HepG2 (cell line): ENCODE results near the gene GMPPB.

Experiments
- DNMT3B ChIP-seq: conservative IDR thresholded peaks from 2 replicates; pipeline ENCODE4 v1.6.1; 2016; ENCODE audit warnings: missing biosample characterization, control low read depth
- HNRNPLL ChIP-seq: fragments of 200-400 bp; formaldehyde crosslinking; IDR thresholded peaks from 2 replicates; pipeline ENCODE4 v1.6.1; 2017; ENCODE audit warnings: mild to moderate bottlenecking, low read depth, low read length; ENCODE audit not compliant: poor library complexity, severe bottlenecking
- ZNF138 ChIP-seq: sonication (generic); formaldehyde crosslinking; IDR thresholded peaks from 2 replicates; pipeline ENCODE4 v1.5.0; 2020; ENCODE audit warnings: mild to moderate bottlenecking, low read depth, missing genetic modification reagents
- TF ChIP-seq, protein P1 (sequence below): IDR thresholded peaks from 2 replicates; pipeline ENCODE4 v1.6.1; 2012; ENCODE audit warnings: inconsistent platforms

DNA sequence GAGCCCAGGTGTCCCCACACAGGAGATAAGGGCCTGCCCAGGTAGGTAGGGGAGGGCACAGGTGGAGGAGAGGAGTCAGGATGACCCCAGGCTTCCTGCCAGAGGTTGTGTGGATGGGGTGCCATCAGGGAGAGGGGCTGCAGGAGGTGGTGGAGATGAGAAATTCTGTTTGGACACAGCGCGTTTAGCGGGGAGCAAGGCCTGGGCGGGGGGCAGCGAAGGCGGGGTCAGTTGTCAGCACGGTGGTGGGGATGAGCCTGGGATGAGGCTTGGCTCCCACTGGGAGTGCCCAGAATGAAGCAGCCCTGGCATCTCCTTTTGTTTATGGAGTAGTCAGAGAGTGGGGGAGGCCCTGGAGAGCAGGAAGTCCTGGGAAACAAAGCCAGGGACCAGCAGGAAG lies 19.8 kb downstream of the GMPPB start:
- TF ChIP-seq, protein P1, sequence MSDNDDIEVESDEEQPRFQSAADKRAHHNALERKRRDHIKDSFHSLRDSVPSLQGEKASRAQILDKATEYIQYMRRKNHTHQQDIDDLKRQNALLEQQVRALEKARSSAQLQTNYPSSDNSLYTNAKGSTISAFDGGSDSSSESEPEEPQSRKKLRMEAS: no peak
- no peak for TF ChIP-seq DNMT3B (CRISPR knock-in tag)
- TF ChIP-seq ZNF138 (CRISPR knock-in tag): no peak
- no peak for TF ChIP-seq HNRNPLL
